KMS-11 (cell line): ENCODE results near the gene PRKAR1B.

ENCODE experiments used
- H2AFZ ChIP-seq: fragments of 200-600 bp; sonication (generic); 2 replicates; pipeline ENCODE4 v1.6.1; 2016; ENCODE audit warnings: antibody characterized with exemption, mixed run types, low read depth
- H3K27ac ChIP-seq: fragments of 200-600 bp; sonication (generic); 2 replicates; pipeline ENCODE4 v1.6.1; 2016; ENCODE audit warnings: mild to moderate bottlenecking, mixed run types
- H3K27me3 ChIP-seq: fragments of 200-600 bp; sonication (generic); 2 replicates; pipeline ENCODE4 v1.6.1; 2017; ENCODE audit warnings: mild to moderate bottlenecking, low read depth, mixed run types, moderate library complexity; ENCODE audit not compliant: insufficient read depth
- H3K36me3 ChIP-seq: fragments of 200-600 bp; sonication (generic); 2 replicates; pipeline ENCODE4 v1.6.1; 2017; ENCODE audit warnings: mild to moderate bottlenecking, mixed run types; ENCODE audit not compliant: insufficient read depth
- H3K4me1 ChIP-seq: fragments of 200-600 bp; sonication (generic); 2 replicates; pipeline ENCODE4 v1.6.1; 2016; ENCODE audit warnings: mild to moderate bottlenecking, low read depth, mixed run types; ENCODE audit not compliant: poor library complexity, severe bottlenecking
- H3K4me2 ChIP-seq: fragments of 200-600 bp; sonication (generic); 2 replicates; pipeline ENCODE4 v1.7.0; 2016; ENCODE audit warnings: mild to moderate bottlenecking, mixed run types
- H3K4me3 ChIP-seq: fragments of 200-600 bp; sonication (generic); IDR thresholded peaks from 2 replicates; pipeline ENCODE4 v1.6.1; 2017; ENCODE audit warnings: low read depth, low read length, mixed read lengths; ENCODE audit not compliant: insufficient read depth
- H3K79me2 ChIP-seq: fragments of 200-600 bp; sonication (generic); 2 replicates; pipeline ENCODE4 v1.6.1; 2016; ENCODE audit warnings: low read depth, mixed run types; ENCODE audit not compliant: insufficient read depth
- H3K9ac ChIP-seq: fragments of 200-600 bp; sonication (generic); 2 replicates; pipeline ENCODE4 v1.6.1; 2016; ENCODE audit warnings: mild to moderate bottlenecking, mixed run types
- H4K20me1 ChIP-seq: fragments of 200-600 bp; sonication (generic); 2 replicates; pipeline ENCODE4 v1.6.1; 2016; ENCODE audit warnings: mild to moderate bottlenecking, mixed run types; ENCODE audit not compliant: insufficient read depth
- CTCF ChIP-seq: fragments of 200-600 bp; sonication (generic); conservative IDR thresholded peaks from 2 replicates; pipeline ENCODE4 v1.6.1; 2017; ENCODE audit warnings: low read depth, mild to moderate bottlenecking, antibody characterized with exemption, low read length, moderate library complexity, mixed read lengths

PRKAR1B gene

GRCh38 chr7:701086-701671 lies 25.9 kb downstream of the PRKAR1B start:
- Histone ChIP-seq H3K27me3 (no peaks in the 10 kb centered on the region), H2AFZ (no peak overlapping the region), H3K9ac (no peak overlapping the region), H3K4me2 (no peak overlapping the region), H3K36me3 (no peaks in the 10 kb centered on the region), H3K27ac (no peak overlapping the region), H3K4me3 (no peak overlapping the region), H3K79me2 (no peaks in the 10 kb centered on the region; the same call in 1 of the 2 replicates), H4K20me1 (no peaks in the 10 kb centered on the region), H3K4me1 (no peaks in the 10 kb centered on the region)
- TF ChIP-seq CTCF: no peak

GRCh38 chr7:699476-700170 lies 27.5 kb downstream of the PRKAR1B start:
- Histone ChIP-seq H3K27ac (no peak overlapping the region), H3K4me3 (no peak overlapping the region), H3K27me3 (no peaks in the 10 kb centered on the region), H2AFZ (no peak overlapping the region), H3K79me2 (no peaks in the 10 kb centered on the region; the same call in 1 of the 2 replicates), H4K20me1 (no peaks in the 10 kb centered on the region), H3K9ac (no peak overlapping the region), H3K36me3 (no peaks in the 10 kb centered on the region), H3K4me2 (no peak overlapping the region), H3K4me1 (no peaks in the 10 kb centered on the region)
- no peak for TF ChIP-seq CTCF

GRCh38 chr7:698515-699475 lies 28.3 kb downstream of the PRKAR1B start:
- no peak overlapping the region for H3K4me3 ChIP-seq
- H3K36me3 ChIP-seq: no peaks in the 10 kb centered on the region
- no peak overlapping the region for H3K9ac ChIP-seq
- TF ChIP-seq CTCF: no peak
- no peaks in the 10 kb centered on the region; the same call in 1 of the 2 replicates for H3K79me2 ChIP-seq
- no peaks in the 10 kb centered on the region for H3K27me3 ChIP-seq
- no peak overlapping the region for H3K27ac ChIP-seq
- H3K4me1 ChIP-seq: no peaks in the 10 kb centered on the region
- H2AFZ ChIP-seq: no peak overlapping the region
- no peaks in the 10 kb centered on the region for H4K20me1 ChIP-seq
- no peak overlapping the region for H3K4me2 ChIP-seq

- TF ChIP-seq CTCF: no peak
- H3K27ac ChIP-seq: no peak overlapping the region
Observed at GRCh38 chr7:696812-697551, 30.1 kb downstream of the PRKAR1B start.

More at GRCh38 chr7:696812-697551, 30.1 kb downstream of the PRKAR1B start:
- H3K27me3 ChIP-seq: no peaks in the 10 kb centered on the region
- no peak overlapping the region for H3K9ac ChIP-seq
- H2AFZ ChIP-seq: no peak overlapping the region
- H3K4me3 ChIP-seq: no peak overlapping the region
- H3K4me2 ChIP-seq: no peak overlapping the region
- H3K4me1 ChIP-seq: no peaks in the 10 kb centered on the region
- H4K20me1 ChIP-seq: no peaks in the 10 kb centered on the region
- H3K79me2 ChIP-seq: no peaks in the 10 kb centered on the region
- no peaks in the 10 kb centered on the region for H3K36me3 ChIP-seq
